ENCODE data around the gene AR.

Gene AR

DNA sequence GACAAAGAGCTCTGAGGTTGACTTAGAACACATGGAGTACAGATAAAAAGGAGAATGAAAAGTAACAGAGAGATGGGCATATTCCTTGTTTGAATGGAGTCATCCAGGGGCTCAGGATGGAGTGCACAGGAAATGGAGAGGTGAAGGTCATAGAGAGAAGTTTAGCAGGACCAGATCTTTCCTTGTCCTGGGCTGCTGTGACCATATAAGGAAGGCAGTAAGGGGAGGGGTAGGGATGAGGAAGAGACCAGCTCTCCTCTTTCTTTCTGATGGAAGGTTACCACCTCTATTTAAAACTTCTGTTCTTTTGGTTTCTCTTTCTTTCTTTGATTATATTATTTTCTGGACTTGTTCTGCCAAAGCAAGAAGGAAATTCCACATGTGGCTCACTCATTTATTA, 27.0 kb downstream of the AR start:
- Mint-ChIP-seq H3K36me3 (ENCODE audit: low read depth) (no peaks in the 10 kb centered on the region), H3K4me3 (no peak overlapping the region), H3K9me3 (peaks cover 12% of the 10 kb centered on the region), H3K4me1 (no peaks in the 10 kb centered on the region), H3K27me3 (ENCODE audit: low read depth, poor library complexity) (no peaks in the 10 kb centered on the region), H3K27ac (no peak overlapping the region)
- no peak for DNase-seq
- TF ChIP-seq, protein P1, sequence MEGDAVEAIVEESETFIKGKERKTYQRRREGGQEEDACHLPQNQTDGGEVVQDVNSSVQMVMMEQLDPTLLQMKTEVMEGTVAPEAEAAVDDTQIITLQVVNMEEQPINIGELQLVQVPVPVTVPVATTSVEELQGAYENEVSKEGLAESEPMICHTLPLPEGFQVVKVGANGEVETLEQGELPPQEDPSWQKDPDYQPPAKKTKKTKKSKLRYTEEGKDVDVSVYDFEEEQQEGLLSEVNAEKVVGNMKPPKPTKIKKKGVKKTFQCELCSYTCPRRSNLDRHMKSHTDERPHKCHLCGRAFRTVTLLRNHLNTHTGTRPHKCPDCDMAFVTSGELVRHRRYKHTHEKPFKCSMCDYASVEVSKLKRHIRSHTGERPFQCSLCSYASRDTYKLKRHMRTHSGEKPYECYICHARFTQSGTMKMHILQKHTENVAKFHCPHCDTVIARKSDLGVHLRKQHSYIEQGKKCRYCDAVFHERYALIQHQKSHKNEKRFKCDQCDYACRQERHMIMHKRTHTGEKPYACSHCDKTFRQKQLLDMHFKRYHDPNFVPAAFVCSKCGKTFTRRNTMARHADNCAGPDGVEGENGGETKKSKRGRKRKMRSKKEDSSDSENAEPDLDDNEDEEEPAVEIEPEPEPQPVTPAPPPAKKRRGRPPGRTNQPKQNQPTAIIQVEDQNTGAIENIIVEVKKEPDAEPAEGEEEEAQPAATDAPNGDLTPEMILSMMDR (IDR thresholded peaks at IDR 0.05), result no peak

DNA sequence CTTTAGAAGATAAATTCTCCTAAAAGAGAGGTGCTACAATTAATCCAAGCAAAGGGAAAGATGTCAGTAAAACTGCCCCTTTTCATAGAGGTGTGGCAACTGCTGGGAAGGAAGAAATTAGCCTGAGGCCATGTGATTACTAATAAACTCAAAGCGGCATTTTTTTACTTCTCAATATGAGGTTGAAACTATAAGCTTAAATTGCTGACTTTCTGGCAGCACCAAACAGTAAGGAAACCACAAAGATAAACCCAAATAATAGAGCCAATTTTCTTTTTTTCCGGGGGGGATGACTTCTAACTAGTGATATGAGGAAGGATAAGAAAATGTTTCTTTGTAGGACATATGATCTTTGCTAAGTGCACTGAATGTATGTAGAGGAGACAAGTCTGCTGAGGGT, 30.9 kb downstream of the AR start:
- DNase-seq, result no peak
- Mint-ChIP-seq H3K27ac (no peak overlapping the region), H3K27me3 (ENCODE audit: low read depth, poor library complexity) (no peaks in the 10 kb centered on the region), H3K4me1 (no peaks in the 10 kb centered on the region), H3K4me3 (no peak overlapping the region), H3K9me3 (peaks cover 7% of the 10 kb centered on the region), H3K36me3 (ENCODE audit: low read depth) (no peaks in the 10 kb centered on the region)
- TF ChIP-seq, protein P1 (IDR thresholded peaks at IDR 0.05), result no peak

DNA sequence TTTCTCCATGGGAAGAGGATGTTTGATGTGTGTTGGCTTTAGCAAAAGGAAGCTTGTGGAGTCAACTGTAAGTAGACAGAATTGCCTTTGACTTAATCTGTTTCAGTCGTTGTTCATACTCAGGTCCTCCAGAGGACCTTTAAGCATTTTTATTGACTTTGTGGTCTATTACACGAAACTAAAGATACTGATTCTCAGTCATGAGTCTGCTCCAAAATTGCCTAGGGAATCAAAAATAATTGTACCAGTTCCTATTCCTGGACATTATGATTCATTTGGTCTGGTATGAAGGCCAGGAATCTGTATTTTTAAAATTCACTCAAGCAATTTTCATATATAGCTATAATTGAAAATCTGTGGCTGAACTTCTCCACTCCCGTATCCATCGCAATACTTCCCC, 38.6 kb downstream of the AR start:
- DNase-seq, result no peak
- TF ChIP-seq, protein P1 (IDR thresholded peaks at IDR 0.05), result no peak
- peaks cover 16% of the 10 kb centered on the region for H3K9me3 Mint-ChIP-seq
- no peak overlapping the region for H3K4me3 Mint-ChIP-seq
- H3K27ac Mint-ChIP-seq, result no peak overlapping the region
- H3K27me3 Mint-ChIP-seq (ENCODE audit: low read depth, poor library complexity), result no peaks in the 10 kb centered on the region
- no peaks in the 10 kb centered on the region for H3K36me3 Mint-ChIP-seq (ENCODE audit: low read depth)
- H3K4me1 Mint-ChIP-seq, result no peaks in the 10 kb centered on the region

DNA sequence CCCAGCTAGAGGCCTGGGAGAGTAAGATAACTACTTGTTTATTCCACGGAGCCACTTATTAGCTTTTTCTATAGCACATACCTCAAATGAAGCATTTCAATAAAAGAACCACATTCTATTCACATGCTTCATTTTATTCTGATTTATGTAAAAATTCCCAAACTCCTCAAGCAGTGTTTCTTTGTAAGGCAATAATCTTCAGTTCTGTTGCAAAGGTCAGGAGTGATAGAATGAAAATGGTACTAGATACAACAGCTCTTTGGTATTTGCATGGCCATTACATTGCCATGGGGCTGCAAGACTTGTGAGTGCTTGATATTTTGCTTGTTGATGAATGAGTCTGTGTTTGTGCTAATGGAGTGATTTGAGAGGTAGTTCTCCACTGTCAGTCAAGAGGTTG, 39.4 kb downstream of the AR start:
- DNase-seq, result no peak
- TF ChIP-seq, protein P1 (IDR thresholded peaks at IDR 0.05), result no peak
- no peaks in the 10 kb centered on the region for H3K4me1 Mint-ChIP-seq
- no peaks in the 10 kb centered on the region for H3K36me3 Mint-ChIP-seq (ENCODE audit: low read depth)
- H3K4me3 Mint-ChIP-seq, result no peak overlapping the region
- no peaks in the 10 kb centered on the region for H3K27me3 Mint-ChIP-seq (ENCODE audit: low read depth, poor library complexity)
- H3K9me3 Mint-ChIP-seq, result peaks cover 21% of the 10 kb centered on the region
- no peak overlapping the region for H3K27ac Mint-ChIP-seq

DNA sequence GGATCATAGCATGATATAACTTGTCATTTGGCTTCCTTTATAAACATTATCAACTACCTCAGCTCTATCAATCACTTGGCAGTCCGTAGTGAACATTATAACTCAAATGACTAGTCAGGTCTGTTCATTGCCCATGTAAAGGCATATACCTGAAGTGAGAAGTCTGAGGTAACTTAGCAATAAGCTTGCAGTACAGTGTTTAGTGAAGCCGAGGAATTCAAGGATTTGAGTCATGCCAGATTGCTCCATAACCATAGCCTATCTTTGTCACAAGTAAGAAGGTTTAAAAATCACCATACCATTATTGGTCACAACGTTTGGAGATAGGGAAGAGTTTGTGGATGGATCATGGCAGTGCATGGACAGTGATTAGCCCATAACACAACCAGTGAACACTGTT, 41.6 kb downstream of the AR start:
- Mint-ChIP-seq H3K9me3 (peaks cover 32% of the 10 kb centered on the region), H3K4me1 (no peaks in the 10 kb centered on the region), H3K36me3 (ENCODE audit: low read depth) (no peaks in the 10 kb centered on the region), H3K4me3 (no peak overlapping the region), H3K27me3 (ENCODE audit: low read depth, poor library complexity) (no peaks in the 10 kb centered on the region), H3K27ac (no peak overlapping the region)
- DNase-seq, result no peak
- TF ChIP-seq, protein P1 (IDR thresholded peaks at IDR 0.05), result no peak

DNA sequence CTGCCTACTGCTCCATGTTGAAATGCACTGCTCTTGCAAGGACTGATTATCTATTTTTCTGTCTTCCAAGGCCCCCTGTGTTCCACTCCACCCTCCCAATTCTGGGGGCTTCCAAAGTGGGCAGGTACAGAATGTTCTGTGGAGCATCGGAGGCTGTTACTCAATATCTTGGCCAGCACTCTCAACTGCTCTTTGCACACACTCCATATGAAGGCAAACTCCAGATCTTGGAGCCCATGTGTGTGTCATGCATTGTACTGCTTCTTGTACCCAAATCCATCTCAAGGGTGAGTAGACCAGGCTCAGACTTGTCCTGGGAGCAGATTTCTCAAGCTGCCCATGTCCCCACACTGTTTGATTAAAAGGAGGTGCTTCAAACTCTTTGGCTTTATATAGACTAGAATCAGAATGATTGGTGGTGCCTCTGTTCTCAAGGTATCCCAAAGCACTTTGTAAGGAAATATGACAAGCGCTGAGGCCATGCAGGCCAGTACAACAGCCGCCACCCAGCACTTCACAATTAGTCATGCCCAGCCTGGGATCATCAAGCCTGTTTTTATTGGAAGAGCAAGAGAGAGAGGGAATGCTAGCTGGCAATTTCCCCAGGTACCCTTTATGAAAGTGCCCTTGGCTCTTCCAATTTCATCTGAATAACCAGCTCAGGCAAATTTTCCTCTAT, 44.3 kb downstream of the AR start:
- peaks cover 26% of the 10 kb centered on the region for H3K9me3 Mint-ChIP-seq
- no peaks in the 10 kb centered on the region for H3K4me1 Mint-ChIP-seq
- DNase-seq, result no peak
- H3K36me3 Mint-ChIP-seq (ENCODE audit: low read depth), result no peaks in the 10 kb centered on the region
- no peak overlapping the region for H3K4me3 Mint-ChIP-seq
- H3K27ac Mint-ChIP-seq, result no peak overlapping the region
- H3K27me3 Mint-ChIP-seq (ENCODE audit: low read depth, poor library complexity), result no peaks in the 10 kb centered on the region
- TF ChIP-seq, protein P1 (IDR thresholded peaks at IDR 0.05), result no peak

All from nephron progenitor cell (in vitro differentiated cells).